OCI-LY1 (cell line): Measurements from ENCODE around the gene JCAD.

Experiments used
- CTCF ChIP-seq: fragments of 200-600 bp; sonication (generic), shearing (Covaris generic); IDR thresholded peaks from 2 replicates; pipeline ENCODE4 v1.5.1; 2017; ENCODE audit warnings: mild to moderate bottlenecking, antibody characterized with exemption, low read length, moderate library complexity, mixed read lengths
- EZH2 ChIP-seq: fragments of 200-600 bp; sonication (generic), shearing (Covaris generic); IDR thresholded peaks from 2 replicates; pipeline ENCODE4 v1.8.0; 2017; ENCODE audit warnings: borderline replicate concordance, mixed run types, mild to moderate bottlenecking, antibody characterized with exemption, low read length, moderate library complexity, mixed read lengths

- TF ChIP-seq EZH2 (no peak), CTCF (no peak)
These were observed 32.8 kb downstream of the JCAD start for GRCh38 chr10:30026578-30026977.
